ENCODE measurements around the gene TMEM225B.

GRCh38 chr7:99651290-99651689 lies 53.2 kb downstream of the TMEM225B start:
- TF ChIP-seq EZH2phosphoT487 (IDR thresholded peaks at IDR 0.05; ENCODE audit: insufficient read depth, low read depth) (no peak), EZH2 (IDR thresholded peaks at IDR 0.05; ENCODE audit: insufficient read depth, poor library complexity, severe bottlenecking) (no peak)
